Measurements from ENCODE around the gene EHMT1. TPM values are rescaled to one million over a fixed set of nuclear protein-coding genes. Genes with fewer than 3 reads are reported as not detected.
"Not testable (repeated sequence)": the region's sequence is repeated elsewhere in the genome, so short reads cannot be mapped to it uniquely, and the experiment has no call there.

Gene EHMT1
- total RNA-seq, 1 donor from 2014 or later = 95.9 TPM

DNA sequence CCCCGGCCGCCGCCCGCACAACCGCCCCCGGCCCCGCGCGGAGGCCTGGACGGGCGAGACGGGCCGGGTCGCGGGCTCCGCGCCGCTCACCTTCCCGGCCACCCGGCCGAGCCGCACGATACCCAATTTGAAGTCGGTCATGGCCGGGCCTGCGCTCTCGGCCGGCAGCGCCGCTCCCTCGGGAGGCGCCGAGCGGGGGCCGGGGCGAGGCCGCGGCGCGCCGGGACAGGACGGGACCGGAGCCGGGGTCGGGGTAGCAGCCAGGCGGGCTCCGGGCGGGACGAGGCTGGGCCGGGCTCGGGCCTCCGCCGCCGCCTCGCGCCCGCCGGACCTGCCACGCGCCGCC lies 28.7 kb upstream of the EHMT1 start:
- intact Hi-C loops (cut with micrococcal nuclease) = loop anchor here (1.0 kb wide), 4 partner anchors 11 to 39 kb away; partner anchors contain the start of genes ARRDC1, EHMT1 and MRPL41

DNA sequence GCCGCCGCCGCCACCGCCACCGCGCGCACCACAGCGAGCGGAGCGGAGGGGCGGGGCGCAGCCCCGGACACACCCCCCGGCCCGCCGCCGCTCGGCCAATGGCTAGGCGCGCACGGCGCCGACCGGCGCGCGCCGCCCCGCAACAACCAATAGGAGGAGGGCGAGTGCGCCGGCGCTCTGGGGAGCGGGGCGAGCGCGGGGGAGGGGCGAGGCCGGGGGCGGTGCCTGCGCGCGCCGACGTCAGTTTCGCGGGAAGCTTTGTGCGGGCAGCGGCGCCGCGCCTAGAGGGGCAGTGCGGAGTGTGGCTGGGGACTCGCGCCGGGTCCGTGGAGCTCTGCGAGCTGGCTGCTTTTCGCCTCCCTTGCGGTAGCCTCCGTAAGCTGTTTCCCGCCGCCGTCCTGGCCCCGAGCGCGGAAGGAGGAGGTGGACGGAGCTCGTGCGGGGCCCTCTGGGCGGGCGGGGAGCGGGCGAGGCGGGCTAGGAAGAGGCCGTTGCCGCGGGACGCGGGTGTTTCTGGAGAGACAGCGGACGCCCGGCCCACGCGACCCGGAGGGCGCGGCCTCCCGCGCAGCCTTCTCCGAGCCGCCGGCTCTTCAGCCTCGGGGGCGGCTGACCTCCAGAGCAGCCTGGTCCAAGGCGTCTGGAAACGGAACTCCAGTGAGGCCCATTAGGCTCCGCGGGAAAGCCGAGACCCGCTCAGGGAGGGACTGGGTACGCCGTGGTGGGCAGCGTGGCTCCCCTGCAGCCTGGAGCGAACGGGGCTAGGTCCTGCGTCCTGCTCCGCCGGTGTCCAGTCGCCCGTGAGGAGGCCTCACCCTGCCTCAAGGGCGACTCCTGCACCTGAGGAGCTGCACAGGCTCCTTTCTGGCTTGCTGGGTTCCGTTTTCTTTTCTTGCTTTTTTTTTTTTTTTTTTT lies 28.1 kb upstream of the EHMT1 start, which contains the start of gene ZMYND19:
Gene ZMYND19 (minus strand): TSS at position 44 of the 915 bp plus-strand sequence. CDS start 249 bp downstream, outside the sequence.
- intact Hi-C loops (cut with micrococcal nuclease) = loop anchor here (1.0 kb wide), 4 partner anchors 11 to 39 kb away; partner anchors contain the start of genes ARRDC1, EHMT1 and MRPL41

DNA sequence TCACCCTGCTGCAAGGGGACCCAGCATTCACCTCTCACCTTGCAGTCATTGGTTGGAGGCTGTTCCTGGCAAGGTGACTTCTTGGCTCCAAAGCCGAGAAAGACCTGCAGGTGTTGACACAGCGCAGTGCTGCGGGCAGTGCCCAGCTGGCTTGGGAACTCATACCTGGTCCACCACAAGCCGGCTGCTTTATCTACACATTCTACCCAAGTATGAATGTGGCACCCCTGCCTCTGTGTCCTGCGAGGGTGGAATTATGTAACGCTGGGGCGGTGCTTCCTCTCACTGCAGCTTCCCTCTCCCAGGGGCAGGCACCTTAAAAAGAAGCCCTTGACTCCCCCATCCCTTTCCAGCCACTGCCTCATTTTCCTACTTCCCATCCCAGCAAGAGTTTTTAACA lies 26.0 kb upstream of the EHMT1 start:
- intact Hi-C loops (cut with micrococcal nuclease) = no loop called here

- intact Hi-C loops (cut with micrococcal nuclease) = no loop called here
Measured at GRCh38 chr9:137593176-137593575, 25.6 kb upstream of the EHMT1 start.

- intact Hi-C loops (cut with micrococcal nuclease) = not testable (repeated sequence)
Measured at GRCh38 chr9:137596577-137596976, 22.2 kb upstream of the EHMT1 start.

DNA sequence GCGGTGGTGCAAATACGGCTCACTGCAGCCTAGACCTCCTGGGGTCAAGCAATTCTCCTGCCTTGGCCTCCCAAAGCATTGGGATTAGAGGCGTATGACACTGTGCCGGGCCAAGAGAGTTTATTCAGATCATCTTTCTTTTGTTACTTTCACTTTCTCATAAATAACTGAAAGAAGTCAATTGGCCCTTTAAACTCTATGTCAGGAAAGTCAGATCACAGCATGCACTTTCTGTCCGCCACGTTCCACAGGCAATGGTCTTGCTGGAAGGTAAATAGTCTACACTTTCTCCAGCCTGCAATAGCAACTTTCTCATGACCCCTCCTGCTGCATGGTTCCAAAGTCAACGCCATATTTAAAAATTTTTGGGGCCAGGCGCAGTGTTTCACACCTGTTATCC lies 19.9 kb upstream of the EHMT1 start:
- intact Hi-C loops (cut with micrococcal nuclease) = no loop called here

DNA sequence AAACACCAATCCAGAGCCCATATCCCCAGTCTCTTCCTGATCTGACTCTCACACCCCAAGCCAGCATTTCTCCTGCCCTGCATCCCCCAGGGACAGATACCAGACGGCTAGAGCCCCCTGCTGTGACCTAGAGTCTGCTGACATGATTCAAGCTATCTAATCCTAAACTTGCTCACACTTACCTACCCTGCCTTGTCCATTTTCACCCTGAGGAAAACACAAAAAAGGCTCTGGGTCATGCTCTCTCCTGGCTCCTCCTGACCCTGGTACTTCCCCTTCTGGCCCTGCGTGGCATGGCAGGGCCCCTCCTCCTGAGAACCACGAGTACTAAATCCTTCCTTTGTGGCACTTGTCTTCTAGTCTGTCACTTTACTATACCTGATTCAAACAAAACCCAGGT lies 16.1 kb upstream of the EHMT1 start:
- intact Hi-C loops (cut with micrococcal nuclease) = no loop called here

GRCh38 chr9:137603879-137604278 lies 14.9 kb upstream of the EHMT1 start:
- intact Hi-C loops (cut with micrococcal nuclease) = loop anchor here (2.0 kb wide), 1 partner anchor 145 kb away; the partner anchor contains the start of gene NSMF

DNA sequence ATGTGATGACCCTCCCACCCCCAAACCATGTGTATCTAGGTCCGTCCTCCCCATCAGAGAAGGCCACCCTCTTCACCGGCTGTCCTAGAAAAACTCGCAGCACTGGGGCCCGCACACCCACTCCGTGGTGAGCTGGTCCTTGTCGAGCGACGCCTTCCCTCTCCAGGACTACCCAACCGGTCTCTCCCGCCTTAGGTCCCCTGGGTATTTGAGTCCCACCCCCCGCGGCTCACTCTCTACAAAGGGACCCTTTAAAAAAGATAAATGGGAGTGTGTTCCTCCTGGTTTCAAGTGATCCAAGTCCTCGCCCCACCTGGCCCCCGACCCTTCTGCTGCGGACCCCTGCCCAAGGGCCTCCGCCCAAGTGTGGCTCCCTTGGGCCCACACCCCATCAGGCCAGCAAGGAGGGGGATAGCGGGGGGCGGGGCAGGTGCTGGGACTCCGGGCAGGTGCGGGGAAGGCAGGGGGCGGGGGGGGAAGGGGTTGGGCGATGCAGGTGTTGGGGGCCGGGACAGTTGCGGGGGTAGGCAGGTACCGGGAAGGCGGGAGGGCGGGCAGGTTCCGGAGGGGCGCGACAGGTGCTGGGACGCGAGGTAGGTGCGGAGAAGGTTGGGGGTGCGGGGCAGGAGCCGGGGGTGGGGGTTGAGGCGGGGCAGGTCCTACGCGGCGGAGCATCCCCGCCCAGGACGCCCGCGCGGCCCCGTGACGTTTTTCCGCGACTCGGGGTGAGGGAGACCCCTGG lies 14.3 kb upstream of the EHMT1 start:
- intact Hi-C loops (cut with micrococcal nuclease) = loop anchor here (1.0 to 5.0 kb wide), 7 partner anchors 14 to 812 kb away; partner anchors contain the start of genes DPH7, EXD3, MRPL41 and NOXA1

- intact Hi-C loops (cut with micrococcal nuclease) = loop anchor here (1.0 to 5.0 kb wide), 7 partner anchors 13 to 813 kb away; partner anchors contain the start of genes DPH7, EXD3, MRPL41 and NOXA1
Measured at GRCh38 chr9:137605121-137606004, 13.4 kb upstream of the EHMT1 start, which contains the start of gene ARRDC1. Gene ARRDC1 (plus strand): TSS chr9:137605686. CDS start chr9:137605718, 32 bp downstream.

DNA sequence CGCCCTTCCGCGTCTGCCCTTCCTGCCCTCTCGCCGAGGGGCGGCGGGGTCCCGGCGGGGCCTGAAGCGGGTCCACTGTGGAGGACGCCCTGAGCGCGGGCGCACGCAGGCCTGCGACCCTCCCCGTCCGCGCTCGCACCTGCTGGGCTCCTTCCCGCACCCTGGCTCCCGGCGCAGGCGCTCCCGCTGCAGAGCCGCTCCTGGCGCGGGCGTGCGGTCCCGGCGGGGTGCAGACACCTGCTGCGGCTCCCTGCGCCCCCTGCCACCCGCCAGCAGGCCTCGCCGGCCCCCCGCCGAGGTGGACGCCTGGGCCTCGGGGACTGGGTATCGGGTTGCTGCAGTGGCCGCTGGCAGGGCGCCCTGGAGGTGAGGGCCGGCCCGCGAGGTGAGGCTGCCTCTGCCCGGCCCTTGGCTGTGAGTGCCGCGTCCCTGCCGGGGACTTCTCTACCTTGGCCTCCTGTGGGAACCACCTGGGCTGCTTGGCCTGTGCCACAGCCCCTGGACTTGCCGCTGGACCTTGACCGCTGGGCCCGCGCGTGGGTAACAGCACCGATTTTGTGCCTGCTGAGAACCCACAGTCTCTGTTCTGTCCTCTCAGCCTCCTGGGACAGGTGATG lies 12.7 kb upstream of the EHMT1 start:
- intact Hi-C loops (cut with micrococcal nuclease) = loop anchor here (5.0 kb wide), 1 partner anchor 814 kb away; the partner anchor contains the start of gene TMEM141

- intact Hi-C loops (cut with micrococcal nuclease) = loop anchor here (5.0 kb wide), 1 partner anchor 814 kb away; the partner anchor contains the start of gene TMEM141
Measured at GRCh38 chr9:137606734-137607138, 12.1 kb upstream of the EHMT1 start.

GRCh38 chr9:137607141-137607857 lies 11.5 kb upstream of the EHMT1 start:
- intact Hi-C loops (cut with micrococcal nuclease) = loop anchor here (5.0 kb wide), 1 partner anchor 815 kb away; the partner anchor contains the start of gene TMEM141

- intact Hi-C loops (cut with micrococcal nuclease) = no loop called here
Measured at GRCh38 chr9:137610944-137611343, 7.9 kb upstream of the EHMT1 start.

- intact Hi-C loops (cut with micrococcal nuclease) = no loop called here
Measured at GRCh38 chr9:137611623-137612609, 6.9 kb upstream of the EHMT1 start.

- intact Hi-C loops (cut with micrococcal nuclease) = no loop called here
Measured at GRCh38 chr9:137612741-137613142, 6.1 kb upstream of the EHMT1 start.

DNA sequence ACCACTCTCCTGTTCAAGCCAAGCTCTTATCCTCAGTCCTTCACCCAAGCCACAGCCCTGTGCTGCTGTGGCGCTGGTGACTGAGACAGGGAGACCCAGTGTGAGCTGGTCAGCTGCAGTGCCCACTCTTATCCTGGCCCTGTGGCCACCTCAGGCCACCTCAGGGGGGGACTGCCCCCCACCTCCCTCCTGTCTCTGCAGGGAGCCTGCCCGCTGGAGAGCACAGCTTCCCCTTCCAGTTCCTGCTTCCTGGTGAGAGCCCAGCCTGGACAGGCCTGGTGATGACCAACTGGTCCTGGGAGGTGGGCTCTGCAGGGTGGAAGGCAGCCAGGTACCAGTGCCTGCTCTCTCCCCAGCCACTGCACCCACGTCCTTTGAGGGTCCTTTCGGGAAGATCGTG lies 5.5 kb upstream of the EHMT1 start:
- intact Hi-C loops (cut with micrococcal nuclease) = no loop called here

All from T-helper 2 cell treated with Interferon-gamma antibody and Interleukin-4, amounts not matched to agents 100 ng/mL and 5 ng/mL, for 36 hours (primary cell).